Thoracic aorta endothelial cell (primary cell): Measurements from ENCODE around the gene HMGB2. TPM values are rescaled to one million over a fixed set of nuclear protein-coding genes. Genes with fewer than 3 reads are reported as not detected.

Source experiments
- total RNA-seq: library from RNA; depleted of rRNA; stranded (reverse); fragments of >200 nt; gene quantifications from 2 replicates; pipeline ENCODE4 v1.2.3, GENCODE V29; 2012

Gene HMGB2
- 128 and 206 TPM in 2 replicates for total RNA-seq

DNA sequence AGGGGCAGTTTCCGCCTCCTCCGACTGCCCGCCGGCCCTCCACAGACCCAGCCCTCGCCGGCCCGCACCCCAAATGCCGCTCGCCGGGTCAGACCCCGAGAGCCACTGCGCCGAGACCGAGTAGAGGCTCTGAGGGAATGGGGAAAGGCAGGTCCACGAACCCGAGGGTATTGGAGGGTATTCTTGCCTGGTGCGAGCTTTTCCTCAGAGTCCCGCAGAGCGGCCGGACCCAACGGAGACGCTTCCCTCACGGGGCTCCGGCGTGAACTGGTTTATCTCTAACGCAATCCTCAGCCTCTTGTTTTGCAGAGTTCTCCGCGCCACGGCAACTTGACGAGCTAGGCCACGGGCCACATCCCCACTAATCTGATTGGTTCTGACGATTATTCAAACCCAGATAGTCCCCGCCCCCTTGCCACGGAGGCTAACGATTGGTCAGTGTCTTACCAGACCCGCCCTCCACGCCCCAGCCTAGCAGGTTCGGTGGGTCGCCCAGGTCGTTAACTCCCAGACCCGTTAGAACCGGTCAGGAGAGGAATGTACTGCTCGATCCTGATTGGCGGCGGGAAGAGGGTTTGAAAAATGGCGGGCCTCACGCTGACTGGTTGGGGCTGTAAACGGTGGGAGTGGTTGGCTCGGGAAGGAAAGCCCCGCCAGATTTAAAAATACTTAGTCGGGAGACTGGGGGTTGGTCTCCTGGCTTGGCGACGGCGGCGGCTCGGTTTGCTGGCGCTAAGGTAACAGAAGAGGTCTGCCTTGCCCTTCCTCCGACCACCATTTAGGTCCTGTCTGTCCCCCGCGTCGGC is at the start of gene HMGB2:
TSS of gene HMGB2 (minus strand) at position 274 of the 806 bp plus-strand sequence. CDS start 709 bp downstream, outside the sequence.

DNA sequence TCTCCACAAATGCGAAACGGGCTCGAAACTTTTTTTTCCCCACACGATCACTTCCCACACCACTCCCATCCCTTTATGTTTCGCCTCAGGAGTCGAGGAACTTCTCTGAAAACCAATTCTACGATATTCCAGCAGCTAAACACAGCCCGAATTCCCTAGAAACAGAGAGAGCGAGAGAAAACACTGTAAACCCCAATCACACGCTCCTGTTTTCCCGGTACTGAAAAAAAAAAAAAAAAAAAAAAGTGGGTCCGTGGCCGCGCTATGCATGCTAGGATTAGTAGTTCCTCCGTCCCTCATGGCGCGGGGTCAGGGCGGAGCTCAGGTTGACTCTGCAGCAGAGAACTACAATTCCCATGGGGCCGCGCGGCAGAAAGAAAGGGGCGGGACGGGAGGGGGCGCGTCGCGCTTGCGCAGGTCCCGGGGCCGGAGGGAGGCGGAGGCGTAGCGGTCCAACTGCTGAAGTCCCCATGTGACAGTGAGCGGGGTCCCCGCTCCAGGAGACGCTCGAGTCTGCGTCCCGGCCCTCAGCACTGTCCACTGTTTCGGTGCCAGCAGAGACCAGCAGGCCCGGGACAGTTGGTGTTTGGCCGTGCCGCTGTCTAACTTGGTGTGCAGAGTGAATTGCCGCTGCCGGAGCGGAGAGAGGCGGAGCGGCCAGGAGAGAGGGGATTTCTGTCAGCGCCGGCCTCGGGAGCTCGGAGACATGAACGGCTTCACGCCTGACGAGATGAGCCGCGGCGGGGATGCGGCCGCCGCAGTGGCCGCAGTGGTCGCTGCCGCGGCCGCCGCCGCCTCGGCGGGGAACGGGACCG is 36.5 kb upstream of the HMGB2 start, which contains the start of gene SAP30:
TSS of gene SAP30 (plus strand) at position 478 of the 815 bp plus-strand sequence. CDS start at position 707, 229 bp downstream.

Other genes with a start within 250 kb of the HMGB2 start
- 67.3 and 81.7 TPM in 2 replicates for gene GALNT7, start 165.5 kb downstream of the HMGB2 start, total RNA-seq
- gene SAP30, start 36.6 kb upstream of the HMGB2 start, total RNA-seq = 25.8 and 31.3 TPM in 2 replicates
- gene SCRG1, start 64.8 kb upstream of the HMGB2 start, total RNA-seq = under 0.01 and 0.07 TPM in 2 replicates
- 13.7 TPM in 1 of 2 replicates, not detected in the other for gene HAND2, start 195.9 kb upstream of the HMGB2 start, total RNA-seq